Measurements from ENCODE around the gene OGA.
"Not testable (repeated sequence)": the region's sequence is repeated elsewhere in the genome, so short reads cannot be mapped to it uniquely, and the experiment has no call there.

The OGA gene

GRCh38 chr10:101807158-101807557, 11.1 kb downstream of the OGA start:
- DNase-seq (ENCODE audit: low read depth in 2 of 3, low spot score in 1 of 3), result no peak

GRCh38 chr10:101803511-101803910, 14.7 kb downstream of the OGA start:
- no peak for DNase-seq (ENCODE audit: low read depth in 2 of 3, low spot score in 1 of 3)

- no peak for DNase-seq (ENCODE audit: low read depth in 2 of 3, low spot score in 1 of 3)
Measured at GRCh38 chr10:101797403-101798059, 20.7 kb downstream of the OGA start.

DNA sequence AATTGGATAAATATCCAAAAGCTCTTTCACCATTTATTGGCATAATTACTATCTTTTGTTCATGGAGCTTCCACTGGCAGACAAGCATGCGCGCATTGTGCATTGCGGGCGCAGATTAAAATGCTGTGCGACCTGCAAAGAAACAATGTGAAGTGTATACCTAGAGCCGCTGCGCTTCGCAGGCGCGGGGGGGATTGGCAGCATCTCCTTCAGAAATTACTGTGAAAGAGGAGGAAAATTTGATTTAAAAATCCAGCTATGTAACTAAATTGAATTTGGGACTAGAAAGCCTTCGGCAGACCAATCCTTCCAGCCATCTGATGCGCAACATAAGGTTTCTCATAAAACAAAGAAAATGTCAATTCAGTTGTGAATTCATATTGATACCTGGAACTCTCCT, 24.7 kb downstream of the OGA start:
- DNase-seq (ENCODE audit: low read depth in 2 of 3, low spot score in 1 of 3), result no peak

- DNase-seq (ENCODE audit: low read depth in 2 of 3, low spot score in 1 of 3), result no peak
Measured at GRCh38 chr10:101789686-101790085, 28.6 kb downstream of the OGA start.

DNA sequence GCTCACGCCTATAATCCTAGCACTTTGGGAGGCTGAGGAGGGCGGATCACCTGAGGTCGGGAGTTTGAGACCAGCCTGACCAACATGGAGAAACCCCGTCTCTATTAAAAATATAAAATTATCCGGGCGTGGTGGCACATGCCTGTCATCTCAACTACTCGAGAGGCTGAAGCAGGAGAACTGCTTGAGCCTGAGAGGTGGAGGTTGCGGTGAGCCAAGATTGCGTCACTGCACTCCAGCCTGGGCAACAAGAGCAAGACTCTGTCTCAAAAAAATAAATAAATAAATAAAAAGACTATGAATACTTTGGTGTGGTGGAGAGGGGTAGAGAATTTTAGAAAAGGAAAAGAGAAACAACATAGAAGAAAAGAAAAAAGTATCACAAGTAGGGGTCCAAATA, 29.0 kb downstream of the OGA start:
- DNase-seq (ENCODE audit: low read depth in 2 of 3, low spot score in 1 of 3), result not testable (repeated sequence)

- DNase-seq (ENCODE audit: low read depth in 2 of 3, low spot score in 1 of 3), result no peak
Measured at GRCh38 chr10:101785801-101786200, 32.4 kb downstream of the OGA start.

DNA sequence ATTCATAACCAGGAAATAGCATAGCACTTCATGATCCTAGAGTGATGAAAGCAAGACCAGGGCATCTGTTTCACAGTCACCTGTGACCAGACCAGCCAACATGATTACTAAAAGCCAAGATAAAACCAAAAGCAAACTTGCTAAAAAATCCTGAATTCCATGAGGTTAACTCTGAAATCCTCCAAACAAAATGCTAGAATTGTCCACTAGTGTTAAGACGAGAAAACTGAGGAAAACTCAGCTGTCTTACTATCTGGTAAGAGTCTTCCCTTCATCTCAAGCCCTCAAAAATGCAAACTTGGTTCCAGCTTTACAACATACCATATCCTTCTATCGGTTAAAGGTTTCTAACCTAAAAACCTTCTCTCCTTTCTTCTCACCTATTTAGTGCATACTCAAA, 33.7 kb downstream of the OGA start:
- DNase-seq (ENCODE audit: low read depth in 2 of 3, low spot score in 1 of 3), result no peak

DNA sequence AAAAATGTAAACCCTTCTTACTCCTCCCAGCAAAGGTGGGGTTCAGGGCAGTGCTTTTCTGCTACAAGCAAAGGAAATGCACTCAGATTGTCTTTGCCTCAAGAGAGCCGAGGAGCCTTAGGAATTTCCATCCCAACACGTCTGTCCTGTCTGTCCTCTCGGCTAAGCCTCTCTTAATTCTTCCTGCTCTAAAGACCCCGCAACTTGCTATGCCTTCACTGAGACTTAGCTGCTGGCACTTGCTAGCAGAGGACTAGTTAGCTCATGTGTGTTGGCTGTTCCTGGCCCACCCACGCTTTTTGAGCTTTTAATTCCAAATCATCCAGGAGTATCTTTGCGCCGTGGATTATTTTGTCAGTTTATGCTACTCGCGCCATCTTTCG, 34.5 kb downstream of the OGA start:
- DNase-seq (ENCODE audit: low read depth in 2 of 3, low spot score in 1 of 3), result no peak

- peak; percentile 76 to 86 (median 84) for DNase-seq (ENCODE audit: low read depth in 2 of 3, low spot score in 1 of 3)
Measured at GRCh38 chr10:101782811-101783735, 35.2 kb downstream of the OGA start, which contains the start of gene NPM3. NPM3 (minus strand) TSS chr10:101783446; CDS start chr10:101783390, 56 bp downstream.

- no peak for DNase-seq (ENCODE audit: low read depth in 2 of 3, low spot score in 1 of 3)
Measured at GRCh38 chr10:101781984-101782810, 36.0 kb downstream of the OGA start.

DNA sequence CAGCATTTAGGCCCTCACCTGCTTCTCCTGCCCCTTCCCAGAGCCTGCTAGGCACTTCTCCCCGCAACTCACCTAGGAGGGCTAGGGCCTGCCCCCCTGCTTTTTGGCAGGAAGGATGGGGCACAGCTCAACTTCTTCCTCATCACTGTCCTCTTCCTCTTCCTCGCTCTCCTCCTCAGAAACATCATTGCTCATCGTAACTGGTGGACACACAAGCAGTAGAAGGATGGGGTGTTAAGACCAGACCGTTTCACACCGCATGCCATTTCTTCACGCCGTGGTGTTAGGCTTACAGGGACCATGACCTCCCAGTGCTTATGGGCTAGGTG, 36.6 kb downstream of the OGA start:
- DNase-seq (ENCODE audit: low read depth in 2 of 3, low spot score in 1 of 3), result no peak

GRCh38 chr10:101780818-101781654, 37.2 kb downstream of the OGA start:
- DNase-seq (ENCODE audit: low read depth in 2 of 3, low spot score in 1 of 3), result peak; percentile 61 to 67 (median 64)

GRCh38 chr10:101780187-101780817, 37.9 kb downstream of the OGA start:
- DNase-seq (ENCODE audit: low read depth in 2 of 3, low spot score in 1 of 3), result no peak

DNA sequence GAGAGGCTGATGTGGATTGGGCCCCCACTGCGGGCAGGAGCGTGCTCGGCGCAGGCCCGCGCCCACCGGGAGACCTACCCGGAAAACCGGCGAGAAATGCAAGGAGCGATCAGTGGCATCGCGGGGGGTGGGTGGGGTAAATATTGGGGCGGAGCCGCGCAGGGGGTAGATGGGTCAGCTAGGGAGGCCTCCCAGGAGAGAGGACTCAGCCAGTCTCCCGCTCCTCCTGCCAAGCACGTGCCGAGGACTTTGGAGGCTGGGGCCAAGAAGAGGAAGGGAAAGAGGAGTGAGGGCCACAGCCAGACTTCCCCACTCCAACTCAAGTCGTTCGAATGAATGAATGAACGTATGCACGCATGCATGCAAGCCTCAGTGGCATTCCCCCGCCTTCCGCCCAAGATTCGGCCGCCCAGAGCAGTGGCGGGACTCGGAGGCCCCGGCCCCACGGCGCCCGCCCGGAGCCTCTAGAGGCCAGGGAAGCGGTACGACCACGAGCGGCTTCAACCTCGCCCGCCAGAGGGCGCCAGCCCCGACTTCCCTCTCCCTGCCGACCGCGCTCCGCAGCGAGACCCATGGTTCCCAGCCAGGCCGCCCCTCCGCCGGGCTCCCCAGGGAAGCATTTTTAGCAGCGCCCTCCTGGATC, 38.6 kb downstream of the OGA start:
- peak; percentile 67 to 83 (median 83) for DNase-seq (ENCODE audit: low read depth in 2 of 3, low spot score in 1 of 3)

GRCh38 chr10:101778781-101779543, 39.3 kb downstream of the OGA start:
- DNase-seq (ENCODE audit: low read depth in 2 of 3, low spot score in 1 of 3), result no peak

DNA sequence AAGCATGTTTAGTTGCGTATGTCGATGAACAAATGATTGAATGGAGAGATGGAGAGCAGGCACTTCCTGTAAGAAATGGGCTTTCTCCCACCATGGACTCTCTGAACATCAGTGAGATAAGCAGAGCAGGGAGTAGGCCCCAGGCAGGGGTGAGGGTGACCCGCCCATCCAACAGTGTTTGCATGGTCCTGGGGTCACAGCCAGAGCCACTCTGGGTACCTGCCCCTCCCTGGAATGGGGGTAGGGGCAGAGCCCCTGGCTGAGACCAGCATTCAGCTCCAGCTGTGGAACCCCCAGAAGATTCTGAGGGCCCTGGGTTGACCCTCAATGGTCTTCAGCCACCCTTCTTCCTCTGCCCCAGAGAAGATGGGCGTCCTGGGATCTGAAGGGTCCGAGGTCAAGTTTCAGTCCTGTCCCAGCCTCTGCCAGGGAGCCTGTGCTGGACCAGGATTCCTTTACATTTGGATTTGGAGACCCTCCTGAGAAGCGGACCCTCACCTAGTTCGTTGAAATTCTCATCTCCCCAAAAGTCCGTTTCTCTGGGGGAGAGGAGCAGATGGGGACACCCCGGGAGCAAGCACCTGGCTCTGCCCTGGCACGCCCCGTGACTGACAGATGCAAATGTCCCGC, 40.0 kb downstream of the OGA start:
- DNase-seq (ENCODE audit: low read depth in 2 of 3, low spot score in 1 of 3), result no peak

DNA sequence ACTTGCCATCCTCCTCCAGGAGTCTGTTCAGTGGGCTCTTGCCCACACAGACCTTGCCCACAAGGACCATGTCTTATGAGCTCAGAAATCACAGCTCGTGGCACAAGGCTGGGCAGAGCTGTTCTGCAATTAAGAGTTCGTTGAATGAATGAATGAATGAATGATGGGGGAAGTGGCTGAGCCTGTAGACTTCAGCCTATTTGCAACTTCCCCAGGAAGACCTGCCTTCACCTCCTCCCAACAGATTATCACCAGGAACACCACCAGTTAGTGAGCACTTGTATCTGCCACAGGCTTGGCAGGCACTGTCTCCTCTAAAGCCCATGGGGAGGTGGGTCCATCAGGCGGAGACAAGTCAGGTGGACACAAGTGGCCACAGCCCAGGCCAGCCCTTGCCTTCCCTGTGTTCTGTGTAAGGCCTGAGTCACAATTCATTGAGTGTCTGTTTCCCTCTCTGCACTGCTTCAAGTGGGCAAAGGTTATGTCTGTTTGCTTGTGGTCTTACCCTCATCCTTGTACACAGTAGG, 40.6 kb downstream of the OGA start:
- DNase-seq (ENCODE audit: low read depth in 2 of 3, low spot score in 1 of 3), result no peak
